ENCODE results near the gene NXPH4.

NXPH4 gene

GRCh38 chr12:57270966-57271470 lies 54.4 kb downstream of the NXPH4 start:
- peaks cover 4% of the 10 kb centered on the region for H3K36me3 ChIP-seq (ENCODE audit: control insufficient read depth, insufficient read depth, low read length)
- H3K4me3 ChIP-seq (ENCODE audit: low read length), result no peak overlapping the region
- no peaks in the 10 kb centered on the region for H3K9me3 ChIP-seq (ENCODE audit: control insufficient read depth, low read length)
- no peak overlapping the region for H3K9ac ChIP-seq (ENCODE audit: low read length)
- H3K27me3 ChIP-seq (ENCODE audit: control insufficient read depth, insufficient read depth, low read length), result no peaks in the 10 kb centered on the region
- no peaks in the 10 kb centered on the region for H3K4me1 ChIP-seq (ENCODE audit: control insufficient read depth, insufficient read depth, low read length)

DNA sequence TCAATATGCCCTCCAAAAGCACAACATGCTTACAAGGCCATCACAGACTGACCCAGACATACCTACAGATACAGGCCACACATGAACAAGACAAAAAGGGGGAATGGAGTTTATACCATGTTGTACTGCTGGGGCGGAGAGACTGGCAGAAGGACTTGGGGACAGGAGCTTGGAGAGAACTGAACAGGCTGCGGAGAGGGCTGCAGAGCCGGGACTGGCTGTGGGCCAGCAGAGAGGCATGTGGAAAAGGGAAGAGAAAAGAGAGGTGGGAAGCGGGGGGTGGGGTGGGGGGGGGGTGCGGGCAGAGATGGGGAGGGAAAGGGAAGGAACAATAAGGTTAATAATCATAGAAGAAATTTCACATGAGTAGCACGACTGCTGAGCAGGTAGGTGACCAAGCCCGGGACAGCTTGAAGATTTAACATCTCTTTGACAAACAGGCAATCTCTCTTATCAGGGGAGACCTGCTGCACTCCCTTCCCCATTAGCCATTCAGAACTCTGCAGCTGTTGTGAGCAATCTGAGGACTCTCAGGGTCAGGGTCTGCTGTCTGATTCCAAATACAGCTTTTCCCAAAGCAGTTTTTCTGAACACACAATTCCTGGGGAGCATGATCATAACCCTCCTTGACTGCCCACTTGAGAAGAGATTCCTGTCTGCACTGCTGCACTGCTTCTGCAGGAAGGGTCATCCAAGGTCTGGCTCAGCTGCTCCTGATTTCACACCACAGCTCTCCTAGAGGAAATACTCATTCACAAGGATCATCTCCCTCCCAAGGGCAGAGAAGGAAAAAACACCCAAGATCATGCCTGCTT lies 56.0 kb downstream of the NXPH4 start:
- H3K36me3 ChIP-seq (ENCODE audit: control insufficient read depth, insufficient read depth, low read length), result peaks cover 4% of the 10 kb centered on the region

GRCh38 chr12:57273516-57273915 lies 56.9 kb downstream of the NXPH4 start:
- H3K4me3 ChIP-seq (ENCODE audit: low read length), result no peak overlapping the region
- H3K36me3 ChIP-seq (ENCODE audit: control insufficient read depth, insufficient read depth, low read length), result peaks cover 4% of the 10 kb centered on the region
- no peak overlapping the region for H3K9ac ChIP-seq (ENCODE audit: low read length)
- no peaks in the 10 kb centered on the region for H3K9me3 ChIP-seq (ENCODE audit: control insufficient read depth, low read length)
- H3K4me1 ChIP-seq (ENCODE audit: control insufficient read depth, insufficient read depth, low read length), result no peaks in the 10 kb centered on the region
- H3K27me3 ChIP-seq (ENCODE audit: control insufficient read depth, insufficient read depth, low read length), result no peaks in the 10 kb centered on the region

More for the DNA sequence above, 56.0 kb downstream of the NXPH4 start:
- Histone ChIP-seq H3K4me3 (ENCODE audit: low read length) (no peak overlapping the region), H3K27me3 (ENCODE audit: control insufficient read depth, insufficient read depth, low read length) (no peaks in the 10 kb centered on the region), H3K9ac (ENCODE audit: low read length) (no peak overlapping the region), H3K4me1 (ENCODE audit: control insufficient read depth, insufficient read depth, low read length) (no peaks in the 10 kb centered on the region), H3K9me3 (ENCODE audit: control insufficient read depth, low read length) (no peaks in the 10 kb centered on the region)
